Measurements from ENCODE around the gene GPR132. TPM values are rescaled to one million over a fixed set of nuclear protein-coding genes. Genes with fewer than 3 reads are reported as not detected.

GPR132 gene
- total RNA-seq, 4 donors from 2014 or later, result 0.20 to 11.6 (median 2.1) TPM

DNA sequence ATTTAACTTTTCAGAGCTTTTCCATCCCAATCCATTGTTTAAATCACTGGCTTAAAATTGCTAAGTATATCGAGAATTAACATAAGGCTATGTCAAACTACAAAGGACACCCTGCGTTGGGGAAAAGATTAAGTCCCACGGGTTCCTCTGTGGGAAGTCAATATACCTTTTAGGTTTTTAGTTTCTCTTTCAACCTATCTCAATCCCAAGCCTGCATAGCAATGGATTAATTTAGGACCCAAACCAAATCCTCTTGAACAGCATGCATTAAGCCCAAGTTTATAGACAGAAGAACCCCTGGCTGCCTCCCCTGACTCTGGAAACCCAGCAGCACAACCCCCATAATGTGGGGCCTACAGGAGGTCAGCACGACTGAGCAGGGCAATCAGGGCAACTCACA is 50.6 kb downstream of the GPR132 start:
- H3K4me1 ChIP-seq, result peaks cover 5 to 39% (median 17%) of the 10 kb centered on the region in 4 donors
- WGBS, 2 donors (ENCODE audit: low coverage in 1 of 2), result 66 to 78% methylated on average over 4 of the region's 4 CpGs
- no peak overlapping the region for H3K27ac ChIP-seq
- in situ Hi-C loops (cut with MboI; ENCODE audit: low pct_ligation_motif_present in 1 of 4, low pct_unique_long_range_greater_than_20kb in 1 of 4, low sequenced_read_pairs in 3 of 4) (no loop called here), intact Hi-C loops (cut with DNase I; ENCODE audit: low total_unique reads) (loop anchor here (5.0 kb wide), 1 partner anchor 33 kb away; no protein-coding TSS in a partner anchor)
- H3K4me3 ChIP-seq, result no peak overlapping the region
- no peaks in the 10 kb centered on the region for H3K9me3 ChIP-seq
- DNase-seq, result no peak
- TF ChIP-seq POLR2A (IDR thresholded peaks at IDR 0.05), result no peak
- TF ChIP-seq EP300 (IDR thresholded peaks at IDR 0.05; ENCODE audit: low read depth), result no peak
- TF ChIP-seq, protein P1, sequence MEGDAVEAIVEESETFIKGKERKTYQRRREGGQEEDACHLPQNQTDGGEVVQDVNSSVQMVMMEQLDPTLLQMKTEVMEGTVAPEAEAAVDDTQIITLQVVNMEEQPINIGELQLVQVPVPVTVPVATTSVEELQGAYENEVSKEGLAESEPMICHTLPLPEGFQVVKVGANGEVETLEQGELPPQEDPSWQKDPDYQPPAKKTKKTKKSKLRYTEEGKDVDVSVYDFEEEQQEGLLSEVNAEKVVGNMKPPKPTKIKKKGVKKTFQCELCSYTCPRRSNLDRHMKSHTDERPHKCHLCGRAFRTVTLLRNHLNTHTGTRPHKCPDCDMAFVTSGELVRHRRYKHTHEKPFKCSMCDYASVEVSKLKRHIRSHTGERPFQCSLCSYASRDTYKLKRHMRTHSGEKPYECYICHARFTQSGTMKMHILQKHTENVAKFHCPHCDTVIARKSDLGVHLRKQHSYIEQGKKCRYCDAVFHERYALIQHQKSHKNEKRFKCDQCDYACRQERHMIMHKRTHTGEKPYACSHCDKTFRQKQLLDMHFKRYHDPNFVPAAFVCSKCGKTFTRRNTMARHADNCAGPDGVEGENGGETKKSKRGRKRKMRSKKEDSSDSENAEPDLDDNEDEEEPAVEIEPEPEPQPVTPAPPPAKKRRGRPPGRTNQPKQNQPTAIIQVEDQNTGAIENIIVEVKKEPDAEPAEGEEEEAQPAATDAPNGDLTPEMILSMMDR (IDR thresholded peaks at IDR 0.05), result no peak
- no peak for TF ChIP-seq POLR2AphosphoS5 (IDR thresholded peaks at IDR 0.05)
- H3K36me3 ChIP-seq, result peaks cover 0 to 15% (median 0%) of the 10 kb centered on the region in 4 donors
- H3K27me3 ChIP-seq, result no peaks in the 10 kb centered on the region

GRCh38 chr14:105014032-105014431 is 51.2 kb downstream of the GPR132 start:
- no peak overlapping the region for H3K4me3 ChIP-seq
- intact Hi-C loops (cut with DNase I; ENCODE audit: low total_unique reads), result loop anchor here (5.0 kb wide), 1 partner anchor 33 kb away; no protein-coding TSS in a partner anchor
- in situ Hi-C loops (cut with MboI; ENCODE audit: low pct_ligation_motif_present in 1 of 4, low pct_unique_long_range_greater_than_20kb in 1 of 4, low sequenced_read_pairs in 3 of 4), result no loop called here
- TF ChIP-seq, protein P1 (IDR thresholded peaks at IDR 0.05), result no peak
- no peak for TF ChIP-seq EP300 (IDR thresholded peaks at IDR 0.05; ENCODE audit: low read depth)
- TF ChIP-seq POLR2AphosphoS5 (IDR thresholded peaks at IDR 0.05), result no peak
- no peak for TF ChIP-seq POLR2A (IDR thresholded peaks at IDR 0.05)
- no peaks in the 10 kb centered on the region for H3K27me3 ChIP-seq
- WGBS, 2 donors (ENCODE audit: low coverage in 1 of 2), result 82 to 100% methylated on average over 1 to 9 of the region's 9 CpGs
- H3K27ac ChIP-seq, result no peak overlapping the region
- H3K4me1 ChIP-seq, result peaks cover 3 to 33% (median 11%) of the 10 kb centered on the region in 4 donors
- H3K36me3 ChIP-seq, result peaks cover 0 to 15% (median 0%) of the 10 kb centered on the region in 4 donors
- DNase-seq, result no peak
- H3K9me3 ChIP-seq, result no peaks in the 10 kb centered on the region

DNA sequence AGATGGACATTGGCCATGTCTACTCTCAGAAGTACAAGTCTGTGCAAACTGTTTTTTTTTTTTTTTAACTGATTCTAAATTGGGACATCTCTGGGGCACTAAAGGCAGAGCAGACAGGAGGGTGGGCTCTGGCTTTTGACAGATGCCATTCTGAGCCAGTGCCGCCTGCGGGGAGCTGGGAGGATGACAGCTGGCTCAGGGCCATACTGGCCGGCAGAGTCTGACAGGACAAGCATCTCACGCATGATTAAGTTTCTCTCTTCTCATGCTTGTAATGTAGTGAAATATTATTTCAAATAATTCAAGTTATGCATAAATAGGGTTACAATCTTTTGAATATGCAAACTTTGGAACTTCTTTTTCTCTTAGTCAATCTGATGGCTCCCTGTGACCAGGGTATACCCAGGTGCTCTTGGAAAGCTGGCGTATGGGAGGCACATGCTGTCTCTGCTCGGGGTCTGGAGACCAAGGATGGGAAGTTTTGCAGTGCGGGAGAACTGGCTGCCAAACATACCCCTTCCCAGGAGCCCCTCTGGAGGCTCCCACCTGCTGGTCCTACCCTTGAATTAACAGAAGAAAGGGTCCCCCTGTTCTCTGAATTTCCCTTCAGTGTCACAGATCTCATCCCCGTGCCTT is 52.0 kb downstream of the GPR132 start:
- TF ChIP-seq EP300 (IDR thresholded peaks at IDR 0.05; ENCODE audit: low read depth) (no peak), POLR2AphosphoS5 (IDR thresholded peaks at IDR 0.05) (no peak), POLR2A (IDR thresholded peaks at IDR 0.05) (no peak)
- TF ChIP-seq, protein P1 (IDR thresholded peaks at IDR 0.05), result no peak

GRCh38 chr14:105012171-105012985 is 52.9 kb downstream of the GPR132 start:
- TF ChIP-seq POLR2A (IDR thresholded peaks at IDR 0.05) (no peak), POLR2AphosphoS5 (IDR thresholded peaks at IDR 0.05) (no peak)
- TF ChIP-seq, protein P1 (IDR thresholded peaks at IDR 0.05), result peak; percentile 42 to 54 (median 44)
- no peaks in the 10 kb centered on the region for H3K27me3 ChIP-seq
- H3K36me3 ChIP-seq, result peaks cover 0 to 15% (median 0%) of the 10 kb centered on the region in 4 donors
- H3K9me3 ChIP-seq, result no peaks in the 10 kb centered on the region
- peaks cover 0 to 25% (median 3%) of the 10 kb centered on the region in 4 donors for H3K4me1 ChIP-seq
- H3K27ac ChIP-seq, result no peak overlapping the region
- no peak overlapping the region for H3K4me3 ChIP-seq
- DNase-seq, result peak; percentile 34
- in situ Hi-C loops (cut with MboI; ENCODE audit: low pct_ligation_motif_present in 1 of 4, low pct_unique_long_range_greater_than_20kb in 1 of 4, low sequenced_read_pairs in 3 of 4), result no loop called here
- 63% methylated on average over 22 of the region's 23 CpGs; no CpG with 5 or more reads in 1 of the 2 donors for WGBS, 2 donors (ENCODE audit: low coverage in 1 of 2)
- intact Hi-C loops (cut with DNase I; ENCODE audit: low total_unique reads), result loop anchor here (5.0 kb wide), 1 partner anchor 35 kb away; no protein-coding TSS in a partner anchor

More for the DNA sequence above, 52.0 kb downstream of the GPR132 start:
- no peaks in the 10 kb centered on the region for H3K9me3 ChIP-seq
- no peak overlapping the region for H3K4me3 ChIP-seq
- no peak for DNase-seq
- H3K27ac ChIP-seq, result no peak overlapping the region
- in situ Hi-C loops (cut with MboI; ENCODE audit: low pct_ligation_motif_present in 1 of 4, low pct_unique_long_range_greater_than_20kb in 1 of 4, low sequenced_read_pairs in 3 of 4) (no loop called here), intact Hi-C loops (cut with DNase I; ENCODE audit: low total_unique reads) (loop anchor here (5.0 kb wide), 1 partner anchor 34 kb away; no protein-coding TSS in a partner anchor)
- peaks cover 0 to 26% (median 6%) of the 10 kb centered on the region in 4 donors for H3K4me1 ChIP-seq
- WGBS, 2 donors (ENCODE audit: low coverage in 1 of 2), result 40 to 66% methylated on average over 1 to 8 of the region's 8 CpGs
- no peaks in the 10 kb centered on the region for H3K27me3 ChIP-seq
- H3K36me3 ChIP-seq, result peaks cover 0 to 15% (median 0%) of the 10 kb centered on the region in 4 donors
